Measurements from ENCODE around the gene SOX13.

DNA sequence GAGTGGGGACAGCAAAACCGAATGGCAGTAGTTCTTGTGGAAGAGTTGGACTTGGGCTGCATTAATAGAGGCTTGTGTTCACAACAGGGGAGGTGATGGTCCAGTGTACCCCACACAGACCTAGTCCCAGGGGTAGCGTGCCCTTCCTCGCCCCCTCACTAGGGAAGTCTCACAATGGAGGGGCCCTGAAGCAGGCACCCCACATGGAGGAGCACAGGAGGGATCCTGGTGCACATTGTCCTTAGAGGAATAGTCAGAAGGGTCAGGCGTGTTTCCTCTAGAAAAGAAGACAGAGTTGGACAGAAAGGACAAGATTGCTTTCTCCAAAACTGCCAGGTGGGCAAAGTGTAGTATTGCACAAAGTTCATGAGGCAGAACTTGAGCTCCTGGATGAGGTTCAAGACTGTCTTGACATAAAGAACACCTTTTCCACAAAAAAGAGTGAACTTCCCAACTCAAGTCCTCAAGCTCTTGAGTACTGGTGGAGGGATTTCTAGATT is 55.6 kb downstream of the SOX13 start:
- TF ChIP-seq POLR2A (IDR thresholded peaks at IDR 0.05; ENCODE audit: low read depth): no peak
- no peak for TF ChIP-seq POLR2AphosphoS5 (IDR thresholded peaks at IDR 0.05)
- TF ChIP-seq, protein P1, sequence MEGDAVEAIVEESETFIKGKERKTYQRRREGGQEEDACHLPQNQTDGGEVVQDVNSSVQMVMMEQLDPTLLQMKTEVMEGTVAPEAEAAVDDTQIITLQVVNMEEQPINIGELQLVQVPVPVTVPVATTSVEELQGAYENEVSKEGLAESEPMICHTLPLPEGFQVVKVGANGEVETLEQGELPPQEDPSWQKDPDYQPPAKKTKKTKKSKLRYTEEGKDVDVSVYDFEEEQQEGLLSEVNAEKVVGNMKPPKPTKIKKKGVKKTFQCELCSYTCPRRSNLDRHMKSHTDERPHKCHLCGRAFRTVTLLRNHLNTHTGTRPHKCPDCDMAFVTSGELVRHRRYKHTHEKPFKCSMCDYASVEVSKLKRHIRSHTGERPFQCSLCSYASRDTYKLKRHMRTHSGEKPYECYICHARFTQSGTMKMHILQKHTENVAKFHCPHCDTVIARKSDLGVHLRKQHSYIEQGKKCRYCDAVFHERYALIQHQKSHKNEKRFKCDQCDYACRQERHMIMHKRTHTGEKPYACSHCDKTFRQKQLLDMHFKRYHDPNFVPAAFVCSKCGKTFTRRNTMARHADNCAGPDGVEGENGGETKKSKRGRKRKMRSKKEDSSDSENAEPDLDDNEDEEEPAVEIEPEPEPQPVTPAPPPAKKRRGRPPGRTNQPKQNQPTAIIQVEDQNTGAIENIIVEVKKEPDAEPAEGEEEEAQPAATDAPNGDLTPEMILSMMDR (IDR thresholded peaks at IDR 0.05): no peak

Data from esophagus muscularis mucosa (tissue), 3 donors.